ENCODE measurements around the gene DEGS2. TPM values are rescaled to one million over a fixed set of nuclear protein-coding genes. Genes with fewer than 3 reads are reported as not detected.

The DEGS2 gene
- total and polyA plus RNA-seq, 8 donors = 1.2 to 53.0 (median 13.5) TPM

DNA sequence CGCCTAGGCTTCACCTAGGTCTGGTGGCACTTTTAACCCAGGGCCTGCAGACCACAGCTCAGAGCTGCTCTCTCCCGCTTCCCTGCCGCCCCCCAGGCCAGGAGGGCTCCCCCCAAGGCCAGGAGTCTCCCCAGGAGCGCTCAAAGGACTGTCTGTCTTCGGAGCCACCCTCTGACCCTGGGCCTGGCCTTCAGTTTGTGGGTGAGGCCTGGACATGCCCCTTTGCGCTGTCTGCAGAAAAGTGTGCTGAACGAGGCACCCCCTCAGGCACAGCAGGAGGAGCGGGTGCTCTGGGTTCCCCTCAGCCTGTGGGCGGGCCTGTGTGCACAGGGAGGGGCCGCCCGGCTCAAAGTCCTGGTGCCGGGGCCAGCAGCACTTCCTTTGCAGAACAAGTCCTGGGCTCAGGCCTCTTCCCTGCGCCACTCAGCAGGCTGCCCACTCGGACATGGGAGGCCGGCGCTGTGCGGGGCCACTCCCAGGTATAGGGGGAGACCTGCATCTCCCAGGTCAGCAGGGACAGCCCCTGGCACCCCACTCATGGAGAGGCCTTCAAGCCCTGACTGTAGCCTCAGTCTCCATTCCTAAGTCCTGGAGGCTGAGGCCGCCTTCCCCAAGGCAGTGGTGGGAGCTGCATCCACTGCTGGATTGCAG is 14.3 kb downstream of the DEGS2 start:
- Histone ChIP-seq H3K27ac (peak overlapping the region; percentile 74 to 85 (median 78)), H3K27me3 (peaks cover 0 to under 1% (median 0%) of the 10 kb centered on the region in 3 donors), H3K4me3 (peak overlapping the region in 1 of 4 donors; percentile 18), H3K36me3 (peaks cover 0 to 22% (median 14%) of the 10 kb centered on the region in 4 donors), H3K4me1 (peaks cover 76 to 100% (median 98%) of the 10 kb centered on the region in 4 donors), H3K9me3 (no peaks in the 10 kb centered on the region)
- peak; percentile 84 to 91 for DNase-seq
- 30 to 71% (median 39%) methylated on average over 9 to 18 of the region's 18 CpGs for WGBS, 5 donors
- no peak for TF ChIP-seq EP300 (IDR thresholded peaks at IDR 0.05)
- TF ChIP-seq POLR2AphosphoS5 (IDR thresholded peaks at IDR 0.05) = peak in 2 of 3 donors; percentile 67 to 76
- intact Hi-C loops (cut with DNase I; ENCODE audit: low total_unique reads) = no loop called here

DNA sequence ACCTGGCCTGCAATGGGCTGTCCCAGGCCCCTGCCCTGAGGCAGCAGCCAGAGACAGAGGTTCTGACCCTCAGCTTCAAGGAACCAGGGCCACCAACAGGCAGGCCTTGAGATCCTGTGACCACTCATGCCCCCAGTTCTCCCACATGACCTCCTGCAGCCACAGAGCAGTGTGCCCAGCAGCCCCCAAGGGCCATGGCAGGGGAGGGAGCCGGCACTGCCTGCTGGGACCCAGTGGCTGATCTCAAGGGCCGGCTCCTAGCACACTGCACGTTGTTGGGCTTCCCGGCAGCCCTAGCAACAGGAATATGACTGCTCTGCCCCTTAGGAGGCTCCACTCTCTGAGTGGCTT is 14.8 kb downstream of the DEGS2 start:
- no peak for TF ChIP-seq CTCF (IDR thresholded peaks at IDR 0.05)
- no peak for TF ChIP-seq POLR2AphosphoS5 (IDR thresholded peaks at IDR 0.05)
- no peak for TF ChIP-seq EP300 (IDR thresholded peaks at IDR 0.05)
- no peak for TF ChIP-seq POLR2A (IDR thresholded peaks at IDR 0.05)

DNA sequence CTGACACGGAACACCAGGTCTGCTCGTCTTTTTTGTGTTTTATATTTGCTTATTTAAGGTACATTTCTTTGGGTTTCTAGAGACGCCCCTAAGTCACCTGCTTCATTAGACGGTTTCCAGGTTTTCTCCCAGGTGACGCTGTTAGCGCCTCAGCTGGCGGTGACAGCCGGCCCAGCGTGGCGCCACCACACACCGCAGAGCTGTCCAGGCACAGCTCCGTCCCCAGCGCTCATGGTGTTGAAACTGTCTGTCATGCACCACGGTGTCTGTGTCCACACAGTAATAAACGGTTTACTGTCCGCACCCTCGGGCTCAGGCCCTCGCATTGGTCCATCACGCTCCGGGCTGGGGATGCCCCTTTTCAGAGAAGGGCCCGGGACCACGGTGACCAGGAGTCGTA is 15.5 kb downstream of the DEGS2 start:
- H3K27ac ChIP-seq = peak overlapping the region in 4 of 5 donors; percentile 74 to 88 (median 78)
- no peak overlapping the region for H3K4me3 ChIP-seq
- WGBS, 5 donors = 89 to 95% (median 93%) methylated on average over 23 of the region's 23 CpGs
- no peaks in the 10 kb centered on the region for H3K27me3 ChIP-seq
- intact Hi-C loops (cut with DNase I; ENCODE audit: low total_unique reads) = no loop called here
- peaks cover 73 to 100% (median 93%) of the 10 kb centered on the region in 4 donors for H3K4me1 ChIP-seq
- H3K36me3 ChIP-seq = peaks cover 0 to 30% (median 14%) of the 10 kb centered on the region in 4 donors
- no peaks in the 10 kb centered on the region for H3K9me3 ChIP-seq
- DNase-seq = no peak
- no peak for TF ChIP-seq POLR2AphosphoS5 (IDR thresholded peaks at IDR 0.05)
- TF ChIP-seq EP300 (IDR thresholded peaks at IDR 0.05) = no peak
- TF ChIP-seq POLR2A (IDR thresholded peaks at IDR 0.05) = no peak
- no peak for TF ChIP-seq CTCF (IDR thresholded peaks at IDR 0.05)

More for the DNA sequence above, 14.8 kb downstream of the DEGS2 start:
- peak in 1 of 2 donors; percentile 45 for DNase-seq
- no peaks in the 10 kb centered on the region for H3K9me3 ChIP-seq
- peak overlapping the region; percentile 74 to 85 (median 78) for H3K27ac ChIP-seq
- 3 to 49% (median 24%) methylated on average over 3 to 4 of the region's 4 CpGs for WGBS, 5 donors
- H3K4me3 ChIP-seq = peak overlapping the region in 1 of 4 donors; percentile 18
- H3K4me1 ChIP-seq = peaks cover 72 to 100% (median 96%) of the 10 kb centered on the region in 4 donors
- intact Hi-C loops (cut with DNase I; ENCODE audit: low total_unique reads) = no loop called here
- H3K36me3 ChIP-seq = peaks cover 0 to 23% (median 14%) of the 10 kb centered on the region in 4 donors
- no peaks in the 10 kb centered on the region for H3K27me3 ChIP-seq

GRCh38 chr14:100143523-100143922 is 15.9 kb downstream of the DEGS2 start:
- peak overlapping the region; percentile 76 to 88 (median 78) for H3K27ac ChIP-seq
- H3K36me3 ChIP-seq = peaks cover 0 to 34% (median 16%) of the 10 kb centered on the region in 4 donors
- H3K4me3 ChIP-seq = no peak overlapping the region
- intact Hi-C loops (cut with DNase I; ENCODE audit: low total_unique reads) = no loop called here
- TF ChIP-seq CTCF (IDR thresholded peaks at IDR 0.05) (no peak), POLR2AphosphoS5 (IDR thresholded peaks at IDR 0.05) (no peak), EP300 (IDR thresholded peaks at IDR 0.05) (no peak), POLR2A (IDR thresholded peaks at IDR 0.05) (no peak)
- DNase-seq = peak in 1 of 2 donors; percentile 26
- peaks cover 77 to 100% (median 91%) of the 10 kb centered on the region in 4 donors for H3K4me1 ChIP-seq
- WGBS, 5 donors = 83 to 91% (median 88%) methylated on average over 6 to 18 of the region's 18 CpGs
- no peaks in the 10 kb centered on the region for H3K27me3 ChIP-seq
- no peaks in the 10 kb centered on the region for H3K9me3 ChIP-seq
